DMS 273 treated with DMSO at 0.1 percent for 48 hours (cell line): ENCODE results near the gene PPP1CC.
A peak's percentile ranks its signal among the peaks of the same experiment; 100 is the strongest.
"Not testable (repeated sequence)": the region's sequence is repeated elsewhere in the genome, so short reads cannot be mapped to it uniquely, and the experiment has no call there.

Source experiments
- DNase-seq: peaks from one replicate; lab custom pipeline; 2025; lab: John Stamatoyannopoulos, UW

The PPP1CC gene

DNA sequence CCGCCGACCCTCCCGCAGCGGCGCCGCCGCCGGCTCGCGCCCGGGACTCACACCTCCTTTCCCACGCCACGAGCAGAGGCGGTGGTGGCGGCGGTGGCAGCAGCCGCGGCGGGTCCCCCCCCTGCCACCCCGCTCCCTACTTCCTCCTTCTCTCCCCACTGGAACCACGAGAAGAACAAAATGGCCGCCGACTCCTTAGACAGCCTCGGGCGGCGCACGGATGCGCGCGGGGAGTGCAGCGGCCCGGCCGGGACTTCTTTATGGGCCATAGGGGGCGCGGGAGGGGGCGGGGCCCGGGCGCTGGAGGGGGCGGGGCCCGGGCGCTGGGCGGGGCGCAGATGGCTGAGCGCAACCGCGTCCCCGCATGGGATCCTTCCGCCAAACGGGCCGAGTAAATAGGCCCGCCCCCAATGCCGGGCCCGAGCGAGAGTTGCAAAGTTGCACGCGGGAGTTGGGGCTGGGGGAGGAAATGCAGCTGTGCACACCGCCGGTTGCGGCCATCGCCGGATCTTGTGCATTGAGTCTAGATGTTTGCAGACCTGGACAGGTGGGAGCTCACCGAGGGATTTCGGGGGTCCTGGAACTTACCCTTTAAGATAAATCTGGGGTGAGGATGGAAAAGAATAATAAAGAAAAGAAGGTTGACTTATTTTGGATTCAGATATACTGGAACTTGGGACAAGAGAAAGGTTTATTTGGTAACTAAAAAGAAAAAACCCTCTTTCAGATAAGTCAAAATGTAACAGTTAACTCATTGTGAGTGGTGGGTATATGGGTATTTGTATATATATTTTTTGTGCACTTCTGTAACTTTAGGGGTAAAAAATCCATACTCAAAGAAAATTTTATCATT lies at the start of gene PPP1CC:
PPP1CC (minus strand) TSS at position 174 of the 853 bp plus-strand sequence. CDS start 184 bp downstream, outside the sequence.
- DNase-seq = peak; percentile 64

DNA sequence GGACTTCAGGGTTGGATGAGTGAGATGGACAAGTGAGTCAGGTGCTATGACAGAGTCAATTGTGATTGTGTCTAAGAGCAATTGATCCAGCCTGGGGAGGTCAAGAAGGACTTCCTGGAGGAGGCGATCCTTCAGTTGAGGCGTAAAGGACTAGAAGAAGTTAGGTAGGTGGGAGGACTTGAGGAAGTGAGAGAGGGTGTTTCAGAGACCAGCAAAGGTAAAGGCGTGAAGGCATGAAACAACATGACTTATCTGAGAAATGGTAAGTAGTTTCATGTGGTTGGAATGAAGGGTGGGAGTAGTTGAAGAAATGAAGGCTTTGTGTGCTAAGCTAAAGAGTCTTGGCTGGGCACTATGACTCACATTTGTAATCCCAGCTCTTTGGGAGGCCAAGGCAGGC lies 48.9 kb upstream of the PPP1CC start:
- no peak for DNase-seq

GRCh38 chr12:110790301-110790700 lies 47.6 kb upstream of the PPP1CC start:
- DNase-seq = no peak

DNA sequence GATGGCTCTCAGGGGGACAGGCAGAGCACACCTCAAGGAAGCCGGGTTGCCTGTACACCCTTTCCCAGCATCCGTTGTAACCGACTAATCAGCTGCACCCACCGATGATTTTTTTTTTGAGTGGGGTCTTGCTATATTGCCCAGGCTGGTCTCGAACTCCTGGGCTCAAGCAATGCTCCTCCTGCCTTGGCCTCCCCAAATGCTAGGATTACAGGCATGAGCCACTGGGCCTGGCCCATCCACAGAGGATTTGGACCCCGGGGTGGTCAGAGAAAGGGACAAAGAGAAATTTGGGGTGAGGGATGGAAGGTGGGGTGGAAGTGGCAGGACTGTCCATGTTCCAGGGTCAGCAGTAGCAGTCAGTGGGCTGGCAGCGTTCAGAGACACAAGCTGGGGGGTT lies 43.3 kb upstream of the PPP1CC start:
- DNase-seq = no peak

DNA sequence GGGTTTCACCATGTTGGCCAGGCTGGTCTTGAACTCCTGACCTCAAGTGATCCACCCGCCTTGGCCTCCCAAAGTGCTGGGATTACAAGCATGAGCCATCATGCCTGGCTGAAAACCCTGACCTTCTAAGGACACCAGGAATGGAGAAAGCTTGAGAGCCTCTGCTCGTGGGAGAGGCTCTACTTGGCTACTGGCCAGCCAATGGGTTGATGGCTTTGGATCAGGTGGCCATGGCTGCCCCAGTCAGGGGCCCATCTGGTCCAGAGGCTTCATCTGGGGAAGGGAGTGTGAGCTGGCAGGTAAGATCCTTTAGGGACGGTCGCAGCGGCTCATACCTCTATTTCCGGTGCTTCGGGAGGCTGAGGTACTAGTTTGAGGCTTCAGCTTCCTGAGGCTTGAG lies 42.5 kb upstream of the PPP1CC start:
- no peak for DNase-seq

GRCh38 chr12:110782922-110783321 lies 40.2 kb upstream of the PPP1CC start:
- DNase-seq = no peak

- no peak for DNase-seq
Observed at GRCh38 chr12:110782094-110782493, 39.4 kb upstream of the PPP1CC start.

GRCh38 chr12:110780448-110780847 lies 37.8 kb upstream of the PPP1CC start:
- no peak for DNase-seq

DNA sequence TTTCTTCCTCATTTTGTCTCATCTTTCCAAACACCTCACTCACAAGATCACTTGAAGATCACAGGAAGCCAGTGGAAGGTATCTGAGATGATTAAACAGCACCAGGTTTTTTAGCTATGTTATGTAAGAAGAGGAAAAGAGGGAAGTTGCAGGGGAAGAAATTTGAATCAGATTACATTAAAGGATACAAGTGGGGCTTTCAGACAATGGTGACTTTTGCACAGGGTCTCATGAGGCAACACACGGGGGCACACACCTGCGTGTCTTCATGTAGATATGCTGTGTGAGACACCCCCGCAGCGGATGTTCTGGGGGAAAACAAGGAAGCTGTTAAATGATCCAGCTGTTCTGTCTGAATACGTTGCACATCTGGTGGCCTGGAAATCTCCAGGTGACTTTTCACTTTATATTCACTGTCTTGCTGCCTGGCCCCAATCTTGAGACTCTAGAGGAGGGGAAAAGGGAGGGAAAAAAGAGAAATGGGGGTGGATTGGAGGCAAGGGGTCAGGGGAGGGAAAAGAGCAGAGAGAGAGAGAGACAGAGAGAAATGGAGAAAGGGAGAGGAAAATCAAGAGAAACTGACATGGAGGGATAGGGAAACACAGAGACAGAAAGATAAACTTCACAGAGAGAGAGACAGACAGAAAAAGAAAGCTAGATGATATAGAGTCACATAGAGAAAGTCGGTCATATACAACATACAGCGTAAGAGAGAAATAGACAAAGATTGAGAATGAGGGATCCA lies 36.3 kb upstream of the PPP1CC start:
- no peak for DNase-seq

- no peak for DNase-seq
Observed at GRCh38 chr12:110776410-110776809, 33.7 kb upstream of the PPP1CC start.

GRCh38 chr12:110775997-110776396 lies 33.3 kb upstream of the PPP1CC start:
- DNase-seq = no peak

- no peak for DNase-seq
Observed at GRCh38 chr12:110774824-110775223, 32.1 kb upstream of the PPP1CC start.

GRCh38 chr12:110768960-110769359 lies 26.3 kb upstream of the PPP1CC start:
- no peak for DNase-seq

GRCh38 chr12:110767863-110768262 lies 25.2 kb upstream of the PPP1CC start:
- no peak for DNase-seq

DNA sequence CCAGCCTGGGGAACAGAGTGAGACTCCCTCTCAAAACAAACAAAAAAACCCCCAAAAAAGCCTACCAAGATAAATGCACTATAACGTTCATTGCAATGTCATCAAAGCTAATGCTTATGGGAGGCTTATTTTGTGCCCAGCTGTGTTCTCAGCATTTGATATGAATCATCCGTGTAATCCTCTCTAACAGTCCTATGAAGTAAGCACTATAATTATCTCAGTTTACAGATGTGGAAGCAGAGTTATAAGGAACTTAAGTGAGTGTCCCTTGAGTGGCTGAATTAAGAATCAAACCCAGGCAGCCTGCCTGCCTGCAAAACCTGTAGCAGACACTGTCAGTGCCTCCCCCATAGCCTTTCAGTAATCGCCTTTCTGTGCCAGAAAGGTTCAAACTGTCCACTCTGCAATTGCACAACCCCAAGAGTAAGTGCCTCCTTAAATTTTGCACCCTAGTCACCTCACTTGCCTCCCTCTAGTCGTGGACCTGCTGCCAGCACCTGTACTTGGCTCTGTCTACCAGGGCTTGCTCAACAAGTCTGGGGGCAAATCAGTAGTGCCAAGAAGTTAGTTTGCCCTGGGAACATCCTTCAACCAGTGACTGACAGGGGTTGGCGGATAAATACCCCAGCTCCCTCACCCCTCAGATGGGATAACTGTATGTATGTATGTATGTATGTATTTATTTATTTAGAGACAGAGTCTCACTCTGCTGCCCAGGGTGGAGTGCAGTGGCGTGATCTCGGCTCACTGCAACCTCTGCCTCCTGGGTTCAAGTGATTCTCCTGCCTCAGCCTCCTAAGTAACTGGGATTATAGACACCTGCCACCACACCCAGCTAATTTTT lies 23.8 kb upstream of the PPP1CC start:
- DNase-seq = no peak

GRCh38 chr12:110765572-110765971 lies 22.9 kb upstream of the PPP1CC start:
- not testable (repeated sequence) for DNase-seq

DNA sequence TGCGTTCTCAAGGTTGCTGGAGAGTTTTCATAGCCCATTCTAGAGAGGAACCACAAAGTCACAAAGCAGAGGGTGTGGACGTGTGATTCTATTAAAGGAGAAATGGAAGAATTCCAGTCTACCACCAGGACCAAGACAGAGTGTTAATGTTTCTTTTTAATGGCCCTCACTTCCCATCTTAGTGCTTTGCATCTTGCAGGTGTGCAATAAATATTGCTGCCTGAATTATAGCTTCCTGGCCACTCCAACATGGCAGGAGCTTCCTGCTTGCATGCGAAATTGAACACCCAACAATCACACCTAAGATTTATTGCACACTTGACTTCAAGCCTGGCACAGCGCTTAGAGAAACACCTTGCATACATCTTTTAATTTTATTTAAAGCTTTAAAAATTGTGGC lies 22.4 kb upstream of the PPP1CC start:
- DNase-seq = no peak

GRCh38 chr12:110763583-110763982 lies 20.9 kb upstream of the PPP1CC start:
- no peak for DNase-seq

- DNase-seq = no peak
Observed at GRCh38 chr12:110762891-110763290, 20.2 kb upstream of the PPP1CC start.

DNA sequence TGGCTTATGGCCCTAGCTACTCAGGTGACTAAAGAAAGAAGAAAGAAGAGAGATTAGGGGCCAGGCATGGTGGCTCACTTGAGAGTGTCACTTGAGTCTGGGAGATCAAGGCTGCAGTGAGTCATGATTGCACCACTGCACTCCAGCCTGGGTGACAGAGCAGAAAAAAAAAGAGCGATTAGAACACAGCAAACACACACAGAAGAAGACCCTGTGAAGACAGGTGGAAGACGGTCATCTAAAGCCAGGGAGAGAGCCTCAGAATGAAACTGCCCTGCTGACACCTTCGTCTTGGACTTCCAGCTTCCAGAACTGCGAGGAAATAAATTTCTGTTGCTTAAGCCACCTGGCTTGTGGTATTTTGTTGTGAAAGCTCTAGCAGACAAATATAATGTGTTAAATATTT lies 17.5 kb upstream of the PPP1CC start:
- no peak for DNase-seq

GRCh38 chr12:110758922-110759321 lies 16.2 kb upstream of the PPP1CC start:
- DNase-seq = no peak

DNA sequence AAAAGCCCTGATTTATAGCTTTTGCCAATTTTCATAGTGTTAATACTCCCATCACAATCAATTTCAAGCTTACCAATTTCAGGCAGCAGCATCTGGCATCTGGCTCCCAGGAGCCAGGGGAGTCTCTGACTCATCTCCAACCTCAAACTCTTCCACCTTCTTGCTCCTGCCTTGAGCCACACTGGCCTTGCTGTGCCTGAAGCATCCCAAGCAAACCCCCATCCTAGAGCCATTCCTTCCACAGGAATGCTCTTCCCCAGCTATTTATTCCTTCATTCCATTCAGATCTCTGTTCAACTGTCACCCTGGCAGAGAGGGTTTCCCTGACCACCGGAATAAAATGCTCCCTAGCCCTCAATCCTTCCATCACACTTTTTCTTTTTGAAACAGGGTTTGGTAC lies 13.9 kb upstream of the PPP1CC start:
- no peak for DNase-seq
